ENCODE measurements around the gene SLCO4A1.

SLCO4A1 gene

DNA sequence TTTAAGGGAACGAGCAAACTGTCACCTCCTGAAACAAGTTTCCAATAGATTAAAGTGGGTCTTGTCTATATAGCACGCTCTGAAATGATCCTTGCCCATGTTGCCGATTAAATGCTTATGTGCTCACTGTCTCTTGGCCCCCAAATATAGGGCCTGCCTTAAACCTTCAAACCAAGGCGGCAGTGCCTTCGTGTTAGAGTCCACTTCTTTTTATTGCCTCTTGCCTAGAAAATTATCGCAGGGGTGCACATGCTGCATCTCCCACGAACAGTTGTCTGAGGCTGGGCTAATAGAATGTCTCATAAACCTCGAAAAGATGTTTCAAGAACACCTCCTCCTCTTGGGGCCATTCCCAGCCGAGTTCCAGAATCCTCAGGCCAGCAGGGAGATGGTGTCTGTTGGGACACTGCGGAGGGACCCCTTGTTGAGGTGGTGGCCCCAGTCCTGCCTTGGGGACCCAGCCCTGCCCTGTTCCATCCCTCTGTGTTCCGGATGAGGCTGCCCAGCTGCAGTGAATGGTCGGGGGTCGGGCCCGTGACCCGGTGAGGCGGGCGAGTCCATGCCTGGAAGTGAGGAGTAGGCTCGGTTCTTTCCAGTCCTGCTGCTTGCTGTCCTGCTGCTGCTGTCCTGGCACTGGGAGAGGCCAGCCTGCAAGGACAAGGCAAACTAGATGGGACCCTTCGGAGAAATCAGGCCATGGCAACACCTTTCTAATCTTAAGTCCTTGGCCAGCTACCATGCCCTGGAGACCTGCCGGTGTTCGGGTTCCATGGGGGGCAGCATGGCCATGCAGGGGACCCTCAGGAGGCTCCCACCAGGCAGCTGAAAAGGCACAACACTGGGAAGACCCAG, 34.7 kb upstream of the SLCO4A1 start:
- DNase-seq: peak; percentile 54

DNA sequence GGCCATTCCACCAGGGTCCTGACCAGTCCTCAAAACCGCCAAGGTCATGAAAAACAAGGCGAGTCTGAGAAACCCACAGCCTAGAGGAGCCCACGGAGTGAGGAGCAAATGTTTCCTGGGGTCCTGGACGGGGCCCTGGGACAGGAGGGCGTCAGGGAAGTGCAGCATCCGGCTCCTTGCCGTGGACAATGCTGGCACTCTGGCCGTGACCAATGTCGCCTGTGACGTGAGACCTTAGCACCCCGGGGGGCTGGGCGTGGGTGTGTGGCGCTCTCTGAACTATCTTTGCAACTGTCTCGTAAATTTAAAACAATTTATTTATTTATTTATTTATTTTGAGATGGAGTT, 34.1 kb upstream of the SLCO4A1 start:
- no peak for DNase-seq

DNA sequence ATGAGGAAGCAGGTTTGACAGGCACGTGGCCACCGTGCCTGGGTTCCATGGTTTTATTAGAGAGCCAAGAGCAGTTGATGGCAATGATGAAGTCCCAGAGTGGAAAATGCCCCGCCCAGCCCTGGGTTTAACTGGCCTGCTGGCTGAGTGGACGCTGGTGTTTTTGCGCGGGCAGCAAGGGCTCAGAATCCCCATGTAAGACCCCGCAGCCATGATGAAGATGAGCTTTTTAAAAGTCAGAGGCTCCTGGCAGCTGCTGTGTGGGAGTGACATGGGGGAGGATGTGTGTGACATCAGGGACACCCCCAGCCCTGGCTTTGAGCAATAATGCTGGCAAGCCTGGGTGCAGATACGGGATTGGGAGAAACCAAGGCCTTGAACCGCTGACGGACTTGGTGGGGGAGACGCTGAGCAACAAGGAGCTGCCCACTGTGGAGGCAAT, 33.0 kb upstream of the SLCO4A1 start:
- no peak for DNase-seq

DNA sequence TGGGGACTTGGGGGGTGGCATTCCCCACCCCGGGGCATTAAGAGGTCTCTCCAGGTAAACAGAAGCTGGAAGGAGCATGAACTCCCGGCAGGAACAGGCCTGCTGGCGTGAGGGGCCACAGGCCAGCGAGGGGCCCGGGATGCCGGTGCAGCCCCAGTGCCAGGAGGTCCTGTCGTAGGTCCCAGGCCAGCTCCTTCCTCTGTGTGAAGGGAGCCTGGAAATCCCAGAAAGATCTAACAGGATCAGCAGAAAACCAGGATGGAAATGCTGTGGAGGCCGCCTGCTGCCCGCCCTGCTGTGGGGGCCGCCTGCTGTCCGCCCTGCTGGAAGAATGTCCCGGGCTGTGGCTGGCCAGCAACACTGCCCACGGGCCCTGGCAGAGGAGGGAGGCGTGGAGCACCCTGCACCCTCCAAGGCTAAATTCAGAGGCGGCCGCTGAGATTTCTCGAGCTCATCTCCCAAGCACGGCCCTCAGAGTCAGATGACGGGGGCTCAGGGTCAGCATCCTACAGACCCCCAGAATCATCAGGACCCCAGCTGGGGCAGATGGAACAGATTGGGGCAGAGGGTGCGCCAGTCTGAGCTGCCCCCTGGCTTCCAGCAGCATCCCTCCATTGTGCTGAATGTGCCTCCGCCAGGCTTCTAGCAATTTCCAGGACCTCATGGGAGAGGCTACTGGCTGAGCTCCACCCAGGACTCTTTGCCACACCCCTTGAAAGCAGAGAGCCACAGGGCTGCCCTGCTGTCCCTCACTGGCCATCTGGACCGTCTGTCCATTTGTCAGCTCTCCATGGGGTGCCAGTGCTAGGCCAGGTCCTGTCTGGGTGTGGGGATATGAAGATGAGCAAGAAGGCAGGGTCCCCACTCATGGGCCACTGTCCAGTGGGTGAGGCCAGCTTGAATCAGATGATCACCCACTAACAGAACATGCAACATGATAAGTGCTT, 32.2 kb upstream of the SLCO4A1 start:
- DNase-seq: no peak

DNA sequence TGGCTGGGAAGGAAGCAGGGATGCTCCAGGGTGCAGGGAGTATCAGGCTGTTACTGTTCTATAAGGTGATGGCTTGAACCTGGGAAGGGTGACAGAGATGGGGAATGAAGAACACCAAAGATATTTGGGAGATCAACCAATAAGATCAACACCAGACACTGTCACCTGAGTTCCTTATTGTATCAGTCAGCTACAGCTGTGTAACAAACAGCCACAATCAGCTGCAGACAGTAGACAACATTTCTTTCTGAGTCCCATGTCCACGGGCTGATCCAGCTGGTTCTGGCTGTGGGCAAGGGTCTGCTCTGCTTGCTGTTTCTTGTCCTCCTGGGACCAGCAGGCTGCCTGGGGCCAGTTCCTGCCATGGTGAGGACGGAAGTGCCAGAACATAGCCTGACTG, 31.3 kb upstream of the SLCO4A1 start:
- no peak for DNase-seq

DNA sequence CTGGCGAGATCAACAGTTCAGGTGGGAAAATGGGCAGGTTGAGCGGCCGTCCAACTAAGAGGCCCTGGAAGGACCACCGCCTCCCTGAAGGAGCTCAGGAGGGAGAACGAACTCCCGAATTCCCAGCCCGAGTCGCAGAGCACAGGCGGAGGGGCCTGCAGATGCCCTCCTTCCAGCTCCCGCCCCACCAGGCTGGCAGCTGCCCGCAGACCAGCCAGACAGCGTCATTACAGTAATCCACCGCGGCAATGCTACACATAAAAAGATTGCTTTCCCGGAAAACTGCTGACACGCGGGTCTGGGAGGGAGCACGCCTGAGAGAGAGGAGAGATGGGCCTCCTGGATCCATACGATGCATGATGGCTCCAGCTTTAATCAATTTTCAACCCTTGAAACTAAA, 30.5 kb upstream of the SLCO4A1 start:
- DNase-seq: no peak

DNA sequence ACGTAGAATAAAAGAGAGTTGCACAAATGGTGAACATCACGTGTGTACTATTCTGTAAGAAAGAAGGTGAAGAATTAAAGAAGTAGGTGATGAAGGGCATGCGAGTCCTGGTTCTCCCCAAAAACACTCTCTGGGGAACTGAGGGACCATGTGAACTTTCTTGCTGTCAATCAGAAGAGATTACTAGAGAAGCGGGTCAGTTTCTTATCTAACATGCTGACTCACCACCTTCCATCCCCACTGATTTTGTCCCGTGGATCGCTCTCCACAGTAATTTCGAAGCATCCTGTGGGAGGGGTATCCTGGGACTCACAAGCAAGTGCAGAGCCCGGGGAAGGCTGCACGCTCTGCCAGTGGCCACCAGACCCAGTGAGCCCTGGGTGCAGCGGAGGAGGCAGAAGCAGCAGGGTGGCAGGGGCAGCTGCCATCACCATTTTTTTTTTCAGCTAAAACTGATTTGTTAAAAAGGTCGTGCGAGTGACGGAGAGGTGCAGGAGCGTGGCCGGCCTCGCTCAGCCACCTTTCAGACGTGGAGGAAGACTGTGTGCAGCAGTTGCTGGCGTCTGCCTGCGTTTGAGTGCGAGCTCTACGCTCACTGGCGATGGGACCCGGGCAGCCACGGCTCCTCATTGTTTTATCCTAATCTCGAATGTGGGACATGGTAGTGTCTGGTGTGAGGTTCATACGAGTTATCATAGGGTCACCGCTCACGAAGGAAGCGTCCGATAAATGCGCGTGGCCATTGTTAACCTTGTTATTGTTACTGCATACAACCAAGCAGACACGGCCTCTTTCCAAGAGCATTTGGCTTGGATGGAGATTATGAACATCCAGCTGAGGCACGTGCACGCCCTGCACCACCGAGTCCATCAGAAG, 28.0 kb upstream of the SLCO4A1 start:
- no peak for DNase-seq

DNA sequence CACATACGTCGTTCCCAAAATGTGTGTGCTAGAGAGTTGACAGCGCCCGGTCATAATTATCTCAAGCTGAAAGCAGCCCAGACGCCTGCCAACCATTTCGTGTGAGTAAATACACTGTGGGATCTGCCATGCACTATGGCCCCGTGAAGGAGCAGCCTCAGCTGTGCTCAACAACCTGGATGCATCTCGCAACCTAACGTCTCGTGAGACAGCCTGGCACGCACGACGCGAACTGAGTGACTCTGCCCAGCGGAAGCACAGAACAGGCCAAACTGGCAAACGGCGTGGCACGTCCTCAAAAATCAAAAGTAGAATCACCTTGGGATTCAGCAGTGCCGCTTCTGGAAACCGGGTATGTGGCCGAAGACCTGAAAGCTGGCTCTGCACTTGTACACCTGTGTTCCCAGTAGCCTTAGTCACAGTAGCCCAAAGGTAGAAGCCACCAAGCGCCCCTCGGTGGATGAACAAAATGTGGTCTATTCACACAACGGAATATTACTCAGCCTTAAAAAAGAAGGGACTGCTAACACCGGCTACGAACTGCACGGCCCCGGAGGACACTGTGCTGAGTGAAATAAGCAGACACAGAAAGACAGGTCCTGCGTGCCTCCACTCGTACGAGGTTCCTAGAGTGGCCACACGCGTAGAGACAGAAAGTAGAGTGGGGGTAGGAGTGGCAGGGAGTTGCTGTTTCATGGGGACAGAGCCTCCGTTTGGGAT, 27.2 kb upstream of the SLCO4A1 start:
- no peak for DNase-seq

DNA sequence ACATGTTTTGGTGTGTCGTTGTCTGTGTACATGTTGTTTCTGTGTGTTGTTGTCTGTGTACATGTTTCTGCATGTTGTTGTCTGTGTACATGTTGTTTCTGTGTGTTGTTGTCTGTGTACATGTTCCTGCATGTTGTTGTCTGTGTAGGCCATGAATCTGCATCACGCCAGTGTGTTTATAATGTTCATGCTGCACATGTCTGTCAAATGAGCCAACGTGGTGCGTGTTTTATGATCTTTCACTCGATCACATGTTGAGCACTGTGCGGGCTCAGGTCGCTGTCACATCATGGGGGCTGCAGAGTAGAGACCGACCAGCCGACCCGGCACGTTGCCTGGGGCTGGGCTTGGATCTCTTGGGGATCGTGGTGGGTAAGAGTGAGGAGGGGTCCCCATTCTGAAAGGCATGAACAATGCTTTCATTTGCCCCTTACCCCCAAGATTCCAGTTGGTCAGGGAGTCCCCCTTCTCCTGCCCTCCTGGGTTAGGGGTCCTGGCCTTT, 26.5 kb upstream of the SLCO4A1 start:
- DNase-seq: no peak

DNA sequence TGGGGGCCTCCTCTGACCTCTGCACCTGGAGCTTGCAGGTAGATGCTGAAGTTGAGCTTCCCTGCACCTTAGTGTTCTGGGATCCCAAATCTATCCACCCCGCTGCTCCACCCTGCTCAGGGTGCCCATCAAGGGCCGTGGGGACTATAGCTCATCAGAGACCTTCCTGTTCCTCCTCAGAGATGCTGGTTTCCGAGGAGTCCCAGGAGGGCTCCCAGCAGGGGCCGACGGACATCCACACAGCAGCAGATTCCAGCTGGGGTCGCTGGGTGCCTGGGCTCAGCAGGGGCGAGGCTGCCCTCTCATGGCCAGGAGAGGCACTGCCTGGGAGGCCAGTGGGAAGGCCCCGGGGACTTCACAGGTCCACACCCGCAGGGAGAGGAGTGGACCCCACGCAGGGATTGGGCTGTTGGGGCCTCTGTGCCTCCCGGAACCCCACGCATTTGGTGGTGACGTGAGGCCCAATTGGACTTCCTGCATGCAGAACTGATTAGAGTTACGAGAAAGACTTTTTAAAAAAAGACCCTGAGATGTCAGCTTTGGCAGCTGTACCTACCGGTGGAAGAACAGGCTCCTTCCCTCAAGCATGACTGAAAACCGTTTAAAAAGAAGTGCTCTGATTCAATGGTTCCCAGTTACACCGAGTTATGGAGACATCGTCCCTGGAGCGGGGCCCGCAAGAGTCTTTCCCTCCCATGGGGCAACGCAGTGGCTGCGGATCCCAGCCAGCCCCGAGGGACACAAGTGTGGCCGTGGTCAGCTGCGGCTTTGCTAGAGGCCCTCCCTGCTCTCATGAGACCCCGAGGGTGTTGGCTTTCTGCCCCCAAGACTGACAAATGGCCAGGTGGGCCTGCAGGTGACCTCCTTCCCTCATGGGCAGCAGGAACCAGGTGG, 25.3 kb upstream of the SLCO4A1 start:
- DNase-seq: peak; percentile 62

DNA sequence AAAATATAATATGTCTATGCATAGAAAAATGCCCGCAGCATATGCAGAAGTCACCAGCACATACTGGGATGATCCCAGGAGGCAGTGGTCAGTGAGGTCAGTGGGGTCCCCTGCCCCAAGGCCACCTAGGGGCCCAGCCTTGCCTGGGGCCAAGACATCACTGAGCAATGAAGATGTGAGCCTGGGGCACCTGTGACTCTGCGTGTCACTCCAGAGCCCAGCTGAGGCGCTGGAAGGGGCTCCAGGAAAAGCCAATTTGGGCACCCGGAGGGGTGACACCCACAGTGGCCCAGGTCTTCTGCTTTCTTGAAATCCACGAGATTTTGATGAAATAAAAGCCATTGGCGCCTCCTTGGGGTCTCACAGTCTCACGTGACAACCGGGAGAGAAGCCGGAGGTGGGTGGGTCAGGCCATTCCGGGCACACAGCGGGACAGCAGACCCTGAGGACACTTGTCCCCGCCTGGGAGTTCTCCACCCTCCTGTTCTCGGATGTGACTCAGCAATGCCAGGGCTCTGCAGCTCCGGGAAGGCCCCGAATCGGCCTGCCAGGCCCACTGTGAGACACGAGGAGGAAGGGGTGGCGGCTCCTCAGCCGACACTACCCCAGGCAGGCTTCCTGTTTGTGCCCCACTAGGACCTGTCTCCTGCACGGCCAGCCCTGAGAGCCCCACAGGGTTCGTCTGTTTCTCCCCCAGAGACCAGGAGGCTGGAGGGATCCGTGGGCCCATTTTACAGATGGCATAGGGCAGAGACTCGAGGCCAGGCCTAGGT, 24.4 kb upstream of the SLCO4A1 start:
- no peak for DNase-seq

DNA sequence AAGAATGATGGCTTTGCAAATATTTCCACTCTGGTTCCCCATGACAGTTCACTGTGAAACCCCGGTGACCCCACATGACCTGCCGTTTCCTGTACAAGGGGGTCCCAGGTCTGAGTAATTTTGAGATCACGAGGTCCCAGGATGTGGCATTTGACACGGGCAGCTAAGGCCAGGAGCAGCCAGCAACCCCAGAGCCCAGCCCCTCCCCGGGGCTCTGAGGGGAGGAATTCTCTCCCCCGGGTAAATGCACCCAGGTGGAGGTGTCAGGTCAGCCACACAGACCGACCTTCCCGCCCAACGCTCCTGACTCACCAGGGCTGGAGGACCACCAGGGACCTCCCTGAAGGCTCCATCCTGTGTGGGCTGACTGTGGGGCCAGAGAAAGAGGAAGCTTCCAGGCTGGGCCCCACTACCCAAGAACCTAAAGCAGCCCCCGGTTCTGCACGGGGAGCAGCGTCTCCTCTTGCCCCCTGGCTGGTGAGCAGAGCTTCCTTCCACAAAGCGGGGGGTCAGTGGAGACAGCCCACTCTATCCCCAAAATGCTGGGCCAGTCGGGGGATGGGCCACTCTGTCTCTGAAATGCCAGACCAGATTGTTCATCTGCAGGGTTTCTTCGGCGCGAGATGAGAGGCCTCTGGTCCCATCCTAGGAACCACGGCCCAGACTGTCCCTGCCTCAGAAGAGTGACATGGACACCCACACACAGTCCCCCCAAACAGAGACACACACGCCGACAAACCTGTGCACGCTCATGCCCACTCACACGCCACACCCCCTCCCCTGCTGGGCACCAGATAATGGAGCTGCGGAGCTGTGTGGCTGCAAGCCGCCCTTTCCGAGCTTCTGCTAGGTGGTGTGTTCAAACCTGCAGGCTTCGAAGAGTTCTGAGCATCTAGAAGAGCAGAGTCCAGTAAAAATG, 23.4 kb upstream of the SLCO4A1 start:
- DNase-seq: no peak

DNA sequence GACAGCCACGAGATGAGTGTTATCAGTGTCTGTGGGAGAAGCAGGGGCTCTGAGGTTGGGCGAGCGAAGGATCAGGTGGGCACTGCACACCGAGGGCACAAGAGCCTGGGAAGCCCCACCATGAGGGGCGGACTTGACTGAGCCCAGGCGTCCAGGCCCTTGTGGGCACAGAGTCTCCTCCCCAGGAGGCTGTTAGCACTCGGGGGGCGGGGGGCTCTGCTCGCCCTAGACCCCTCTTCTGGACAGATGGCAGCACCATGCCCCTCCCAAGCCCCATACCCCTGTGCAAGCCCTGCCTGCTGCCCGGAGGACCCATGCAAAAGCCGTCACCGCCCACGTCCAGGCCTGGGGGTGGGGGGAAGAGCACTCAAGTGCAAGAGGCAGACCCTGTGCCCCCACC, 21.7 kb upstream of the SLCO4A1 start:
- DNase-seq: no peak

DNA sequence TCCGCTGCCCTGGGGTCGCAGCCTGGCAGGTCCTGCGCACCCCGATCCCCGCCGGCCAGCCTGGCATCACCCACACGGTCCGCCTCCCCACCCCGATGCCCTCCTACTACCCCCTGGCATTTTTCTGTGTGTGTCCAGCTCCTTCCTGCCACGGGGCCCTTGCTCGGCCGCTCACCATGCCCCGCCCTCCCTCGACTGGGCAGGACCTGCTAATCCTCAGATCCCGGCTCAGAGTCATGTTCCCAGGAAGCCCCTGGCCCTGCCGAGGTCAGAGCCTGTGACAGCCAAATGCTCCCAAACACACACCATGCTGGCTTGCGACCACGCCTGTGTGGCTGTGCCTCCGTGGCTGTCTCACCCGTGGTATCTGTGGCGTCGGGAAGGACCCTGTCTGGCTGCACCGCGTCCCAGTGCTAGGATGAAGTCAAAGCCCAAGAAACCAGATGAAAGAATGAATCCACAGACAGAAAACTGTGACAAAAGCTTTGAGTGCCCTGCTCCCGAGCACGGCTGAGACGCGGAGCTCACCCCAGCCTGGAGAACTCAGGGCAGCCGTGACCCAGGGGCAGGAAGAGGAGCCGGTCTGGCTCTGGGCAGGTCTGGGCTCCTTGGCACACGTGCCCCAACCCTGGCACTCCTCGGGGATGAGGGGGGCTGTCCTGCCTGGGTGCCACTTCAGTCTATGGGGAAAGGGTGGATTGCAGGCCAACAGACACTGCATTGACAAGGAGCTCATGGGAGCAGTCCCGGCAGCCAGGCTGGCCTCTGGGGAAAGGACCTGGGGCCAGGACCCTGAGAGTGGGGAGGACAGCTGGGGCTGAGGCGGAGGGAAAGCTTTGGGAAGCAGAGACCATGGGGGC, 20.8 kb upstream of the SLCO4A1 start:
- DNase-seq: no peak

DNA sequence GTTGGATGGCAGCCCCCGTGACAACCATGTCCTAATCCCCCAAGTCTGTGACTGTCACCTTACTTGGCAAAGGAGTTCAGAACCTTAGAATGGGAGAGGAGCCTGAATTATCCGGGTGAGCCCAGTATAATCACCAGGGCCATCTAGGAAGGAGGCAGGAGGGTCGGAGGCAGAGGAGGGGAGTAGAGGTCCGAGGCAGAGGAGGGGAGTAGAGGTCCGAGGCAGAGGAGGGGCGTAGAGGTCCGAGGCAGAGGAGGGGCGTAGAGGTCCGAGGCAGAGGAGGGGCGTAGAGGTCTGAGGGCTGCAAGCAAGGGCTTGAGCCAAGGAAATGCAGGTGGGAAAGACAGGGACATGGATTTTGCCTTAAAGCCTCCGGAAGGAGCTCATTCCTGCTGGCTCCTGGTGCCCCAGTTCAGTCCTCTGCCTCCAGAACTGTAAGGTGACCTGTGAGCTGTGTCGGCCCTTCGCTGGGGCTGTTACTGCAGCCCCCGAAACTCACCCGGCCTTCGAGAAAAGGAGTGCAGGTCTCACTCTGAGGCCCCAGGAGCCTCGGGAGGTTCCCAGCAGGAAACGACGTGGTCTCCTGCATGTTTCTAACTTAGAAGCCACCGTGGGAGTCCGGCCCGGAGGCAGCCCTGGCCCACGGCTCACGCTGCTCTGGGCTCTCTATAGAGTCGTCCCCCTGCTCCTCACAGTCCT, 20.0 kb upstream of the SLCO4A1 start:
- DNase-seq: no peak

DNA sequence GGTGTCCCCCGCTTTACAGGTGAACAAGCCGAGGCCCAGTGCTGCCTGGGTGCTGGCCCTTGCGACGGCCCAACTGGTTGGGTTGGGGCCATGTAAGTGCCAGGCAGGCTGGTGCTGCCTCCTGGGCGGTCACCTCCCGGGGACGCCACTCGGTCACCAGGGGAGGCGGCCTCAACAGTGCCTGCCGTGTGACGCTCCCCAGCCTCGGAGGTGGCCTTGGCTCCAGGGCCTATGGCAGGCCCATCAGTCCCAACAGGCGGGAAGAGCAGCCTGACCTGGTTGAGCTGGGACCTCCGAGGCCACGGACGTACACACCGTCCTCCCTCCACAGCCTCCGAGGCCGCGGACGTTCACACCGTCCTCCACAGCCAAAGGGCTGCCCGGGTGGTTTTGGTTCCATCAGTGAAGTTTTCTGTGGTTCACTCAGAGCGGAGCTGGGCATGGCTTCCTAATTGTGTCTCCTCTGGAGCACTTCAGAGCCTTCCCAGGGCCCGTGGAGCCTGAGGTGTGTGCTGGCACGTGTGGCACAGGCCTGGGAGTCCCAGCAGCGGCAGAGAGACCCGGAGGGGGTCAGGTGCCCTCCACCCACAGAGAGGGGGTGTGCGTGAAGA, 19.3 kb upstream of the SLCO4A1 start:
- no peak for DNase-seq
